ENCODE measurements around the gene EXT2. TPM values are rescaled to one million over a fixed set of nuclear protein-coding genes. Genes with fewer than 3 reads are reported as not detected.

The EXT2 gene
- total RNA-seq, 3 donors from 2014 or later (not counting 1 experiment from before 2014, with no cell fraction given), result 44.2 to 50.3 (median 45.8) TPM

DNA sequence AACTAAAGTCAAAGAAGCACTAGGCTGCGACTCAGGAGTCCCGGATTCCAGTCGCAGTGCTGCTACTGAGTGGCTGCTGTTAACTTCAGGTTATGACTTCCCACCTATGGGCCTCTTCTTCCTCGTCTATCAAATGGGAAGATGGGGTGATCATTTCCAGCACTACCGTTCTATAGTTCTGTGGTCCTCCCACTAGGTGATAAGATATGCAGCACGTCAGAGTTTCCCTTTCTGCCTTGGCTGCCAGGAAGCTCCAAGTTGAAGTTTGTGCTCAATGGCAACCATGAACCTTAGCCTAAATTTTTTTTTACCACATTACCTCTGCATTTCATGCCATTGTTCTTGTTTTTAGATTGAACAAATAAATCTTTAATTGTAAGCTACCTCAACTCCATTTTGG lies 175.8 kb downstream of the EXT2 start:
- Histone ChIP-seq H3K27me3 (ENCODE audit: control insufficient read depth, insufficient read depth, low read length) (no peaks in the 10 kb centered on the region), H3K4me3 (ENCODE audit: low read length) (no peak overlapping the region), H3K36me3 (ENCODE audit: control insufficient read depth, insufficient read depth, low read length) (no peaks in the 10 kb centered on the region), H3K9me3 (ENCODE audit: control insufficient read depth, insufficient read depth, low read length) (no peaks in the 10 kb centered on the region), H3K4me1 (ENCODE audit: control insufficient read depth, insufficient read depth, low read length) (no peaks in the 10 kb centered on the region), H3K27ac (ENCODE audit: low read length) (no peak overlapping the region)
- ATAC-seq, result no peak
- TF ChIP-seq, protein P1, sequence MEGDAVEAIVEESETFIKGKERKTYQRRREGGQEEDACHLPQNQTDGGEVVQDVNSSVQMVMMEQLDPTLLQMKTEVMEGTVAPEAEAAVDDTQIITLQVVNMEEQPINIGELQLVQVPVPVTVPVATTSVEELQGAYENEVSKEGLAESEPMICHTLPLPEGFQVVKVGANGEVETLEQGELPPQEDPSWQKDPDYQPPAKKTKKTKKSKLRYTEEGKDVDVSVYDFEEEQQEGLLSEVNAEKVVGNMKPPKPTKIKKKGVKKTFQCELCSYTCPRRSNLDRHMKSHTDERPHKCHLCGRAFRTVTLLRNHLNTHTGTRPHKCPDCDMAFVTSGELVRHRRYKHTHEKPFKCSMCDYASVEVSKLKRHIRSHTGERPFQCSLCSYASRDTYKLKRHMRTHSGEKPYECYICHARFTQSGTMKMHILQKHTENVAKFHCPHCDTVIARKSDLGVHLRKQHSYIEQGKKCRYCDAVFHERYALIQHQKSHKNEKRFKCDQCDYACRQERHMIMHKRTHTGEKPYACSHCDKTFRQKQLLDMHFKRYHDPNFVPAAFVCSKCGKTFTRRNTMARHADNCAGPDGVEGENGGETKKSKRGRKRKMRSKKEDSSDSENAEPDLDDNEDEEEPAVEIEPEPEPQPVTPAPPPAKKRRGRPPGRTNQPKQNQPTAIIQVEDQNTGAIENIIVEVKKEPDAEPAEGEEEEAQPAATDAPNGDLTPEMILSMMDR (IDR thresholded peaks at IDR 0.05), result no peak
- H3K4me1 Mint-ChIP-seq, result peaks cover 0 to 5% of the 10 kb centered on the region in 2 donors
- no peaks in the 10 kb centered on the region for H3K36me3 Mint-ChIP-seq
- intact Hi-C loops (cut with micrococcal nuclease), result loop anchor here (1.0 kb wide), 1 partner anchor 24 kb away; no protein-coding TSS in a partner anchor
- H3K27ac Mint-ChIP-seq, result no peak overlapping the region
- DNase-seq, result no peak
- no peaks in the 10 kb centered on the region for H3K9me3 Mint-ChIP-seq
- peaks cover 0 to 3% of the 10 kb centered on the region in 2 donors for H3K27me3 Mint-ChIP-seq (ENCODE audit: low read depth in 2 of 2)
- H3K4me3 Mint-ChIP-seq, result no peak overlapping the region
- 90% methylated on average over 6 of the region's 6 CpGs for WGBS (ENCODE audit: insufficient coverage)

DNA sequence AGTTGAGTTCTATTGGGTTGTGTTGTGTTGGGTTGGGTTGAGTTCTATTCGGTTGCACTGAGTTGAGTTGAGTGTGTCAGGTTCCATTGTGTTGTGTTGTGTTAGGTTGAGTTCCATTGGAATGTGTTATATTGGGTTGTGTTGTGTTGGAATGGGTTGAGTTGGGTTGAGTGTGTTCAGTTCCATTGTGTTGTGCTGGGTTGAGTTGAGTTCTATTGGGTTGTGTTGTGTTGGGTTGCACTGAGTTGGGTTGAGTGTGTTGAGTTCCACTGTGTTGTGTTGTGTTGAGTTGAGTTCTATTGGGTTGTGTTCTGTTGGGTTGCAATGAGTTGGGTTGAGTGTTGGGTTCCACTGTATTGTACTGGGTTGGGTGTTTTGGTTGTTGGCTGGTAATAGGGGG lies 178.9 kb downstream of the EXT2 start:
- intact Hi-C loops (cut with micrococcal nuclease), result no loop called here
- Histone ChIP-seq H3K27me3 (ENCODE audit: control insufficient read depth, insufficient read depth, low read length) (no peaks in the 10 kb centered on the region), H3K4me1 (ENCODE audit: control insufficient read depth, insufficient read depth, low read length) (no peaks in the 10 kb centered on the region), H3K9me3 (ENCODE audit: control insufficient read depth, insufficient read depth, low read length) (no peaks in the 10 kb centered on the region), H3K27ac (ENCODE audit: low read length) (no peak overlapping the region), H3K4me3 (ENCODE audit: low read length) (no peak overlapping the region), H3K36me3 (ENCODE audit: control insufficient read depth, insufficient read depth, low read length) (no peaks in the 10 kb centered on the region)
- no peak overlapping the region for H3K27ac Mint-ChIP-seq
- H3K27me3 Mint-ChIP-seq (ENCODE audit: low read depth in 2 of 2), result no peaks in the 10 kb centered on the region
- TF ChIP-seq, protein P1 (IDR thresholded peaks at IDR 0.05), result no peak
- H3K36me3 Mint-ChIP-seq, result no peaks in the 10 kb centered on the region
- no peaks in the 10 kb centered on the region for H3K4me1 Mint-ChIP-seq
- WGBS (ENCODE audit: insufficient coverage), result 96% methylated on average over 1 of the region's 1 CpG
- ATAC-seq (no peak), DNase-seq (no peak)
- H3K4me3 Mint-ChIP-seq, result no peak overlapping the region
- no peaks in the 10 kb centered on the region for H3K9me3 Mint-ChIP-seq

DNA sequence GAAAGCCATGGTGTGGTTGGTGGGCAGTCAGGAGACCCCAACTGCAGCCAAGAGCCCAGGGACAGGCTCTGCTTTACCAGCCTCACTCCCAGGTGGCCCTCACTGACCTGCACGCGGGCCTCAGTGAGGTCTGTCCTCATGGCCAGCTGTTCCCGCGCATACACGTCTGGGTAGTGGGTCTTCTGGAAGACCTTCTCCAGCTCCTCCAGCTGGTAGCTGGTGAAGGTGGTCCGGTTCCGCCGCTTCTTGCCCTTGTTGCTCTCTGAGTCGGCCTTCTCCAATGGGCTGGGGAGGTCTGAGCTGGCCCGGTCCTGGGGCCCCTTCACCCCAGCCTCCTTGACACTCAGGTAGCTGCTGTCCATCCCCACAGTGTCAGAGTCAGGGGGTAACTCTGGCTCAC lies 179.8 kb downstream of the EXT2 start:
- DNase-seq, result no peak
- WGBS (ENCODE audit: insufficient coverage), result 87% methylated on average over 10 of the region's 10 CpGs
- H3K36me3 Mint-ChIP-seq, result no peaks in the 10 kb centered on the region

More for the DNA sequence above, 179.8 kb downstream of the EXT2 start:
- no peaks in the 10 kb centered on the region for H3K27me3 ChIP-seq (ENCODE audit: control insufficient read depth, insufficient read depth, low read length)
- no peaks in the 10 kb centered on the region for H3K4me1 ChIP-seq (ENCODE audit: control insufficient read depth, insufficient read depth, low read length)
- intact Hi-C loops (cut with micrococcal nuclease), result no loop called here
- ATAC-seq, result no peak
- H3K36me3 ChIP-seq (ENCODE audit: control insufficient read depth, insufficient read depth, low read length), result no peaks in the 10 kb centered on the region
- H3K4me1 Mint-ChIP-seq, result no peaks in the 10 kb centered on the region
- H3K9me3 Mint-ChIP-seq, result no peaks in the 10 kb centered on the region
- no peak overlapping the region for H3K4me3 ChIP-seq (ENCODE audit: low read length)
- H3K9me3 ChIP-seq (ENCODE audit: control insufficient read depth, insufficient read depth, low read length), result no peaks in the 10 kb centered on the region
- TF ChIP-seq, protein P1 (IDR thresholded peaks at IDR 0.05), result no peak
- H3K27me3 Mint-ChIP-seq (ENCODE audit: low read depth in 2 of 2), result peaks cover 2 to 6% of the 10 kb centered on the region in 2 donors
- H3K27ac Mint-ChIP-seq, result no peak overlapping the region
- H3K27ac ChIP-seq (ENCODE audit: low read length), result no peak overlapping the region
- no peak overlapping the region for H3K4me3 Mint-ChIP-seq

All from natural killer cell (primary cell).